GM19395 (cell line): Measurements from ENCODE around the gene E4F1.
"Not testable (repeated sequence)": the region's sequence is repeated elsewhere in the genome, so short reads cannot be mapped to it uniquely, and the experiment has no call there.

Source experiments
- ATAC-seq: cut with Tn5 transposase; IDR thresholded peaks from one replicate; pipeline ENCODE4 v1.9.1; 2021; ENCODE audit warnings: mild to moderate bottlenecking, moderate library complexity; ENCODE audit not compliant: unreplicated experiment

E4F1 gene

DNA sequence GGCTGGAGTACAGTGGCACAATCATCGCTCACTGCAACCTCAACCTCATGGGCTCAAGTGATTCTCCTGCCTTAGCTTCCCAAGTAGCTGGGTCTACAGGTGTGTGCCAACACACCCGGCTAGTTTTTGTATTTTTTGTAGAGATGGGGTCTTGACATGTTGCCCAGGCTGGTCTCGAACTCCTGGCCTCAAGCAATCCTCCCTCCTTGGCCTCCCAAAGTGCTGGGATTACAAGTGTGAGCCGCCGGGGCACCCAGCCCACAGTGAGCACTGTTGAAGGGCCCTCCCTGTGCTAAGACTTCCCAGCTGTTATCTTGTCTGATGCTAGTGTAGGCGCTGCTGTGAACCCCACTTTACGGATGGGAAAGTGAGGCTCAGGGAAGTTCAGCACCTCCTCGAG lies 35.0 kb upstream of the E4F1 start:
- no peak for ATAC-seq

DNA sequence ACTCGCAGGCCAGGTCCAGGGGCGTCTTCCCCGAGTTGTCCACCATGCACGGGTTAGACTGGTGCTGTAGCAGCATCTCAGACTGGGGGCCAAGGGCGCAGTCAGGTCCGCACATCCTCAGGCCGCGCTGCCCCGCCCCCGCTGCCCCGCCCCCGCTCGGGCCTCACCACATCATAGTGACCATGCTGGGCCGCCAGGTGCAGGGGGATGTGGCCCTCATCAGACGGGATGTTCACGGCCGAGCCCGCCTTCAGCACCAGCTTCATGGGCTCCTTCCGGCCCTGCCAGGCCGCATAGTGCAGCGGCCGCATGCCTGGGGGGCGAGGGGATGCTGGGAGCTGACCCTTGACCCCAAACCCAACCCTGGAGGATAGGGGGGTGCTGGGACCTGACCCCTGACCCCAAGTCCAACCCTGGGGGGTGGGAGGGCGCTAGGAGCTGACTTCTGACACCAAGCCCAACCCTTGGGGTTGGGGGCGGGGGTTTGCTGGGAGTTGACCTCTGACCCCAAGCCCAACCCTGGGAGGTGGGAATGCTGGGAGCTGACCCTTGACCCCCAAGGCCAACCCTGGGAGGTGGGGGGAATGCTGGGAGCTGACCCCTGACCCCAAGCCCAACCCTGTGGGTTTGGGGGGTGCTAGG lies 34.0 kb upstream of the E4F1 start:
- ATAC-seq: no peak

DNA sequence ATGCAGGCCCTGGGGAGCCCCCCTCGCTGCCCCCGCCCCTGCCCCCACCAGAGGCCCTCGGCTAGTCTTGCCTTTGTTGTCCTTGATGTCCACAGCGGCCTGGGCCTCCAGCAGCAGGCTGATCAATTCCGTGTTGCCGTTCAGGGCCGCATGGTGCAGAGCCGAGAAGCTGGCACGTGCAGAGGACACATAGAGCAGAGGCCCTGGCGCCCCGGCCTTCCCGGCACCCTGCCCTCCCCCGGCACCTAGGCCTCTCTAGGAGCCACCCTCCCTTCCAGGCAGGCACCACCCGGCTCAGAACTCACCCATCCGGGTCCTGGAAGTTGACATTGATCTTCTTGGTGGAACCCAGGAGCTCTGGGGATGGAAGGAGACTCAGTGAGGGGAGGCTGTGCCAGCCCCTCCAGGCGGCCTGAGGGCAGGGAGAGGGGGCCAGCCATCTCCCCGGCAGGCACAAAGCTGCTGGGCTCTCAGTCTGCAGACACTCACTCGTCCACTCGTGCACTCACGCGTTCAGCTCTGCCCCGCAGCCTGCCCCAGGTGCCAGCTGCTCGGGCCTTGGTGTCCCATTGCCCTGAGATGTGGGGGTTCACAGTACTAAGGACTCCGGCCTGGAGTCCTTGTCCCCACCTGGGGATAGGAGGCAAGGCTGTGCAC lies 33.3 kb upstream of the E4F1 start:
- no peak for ATAC-seq

DNA sequence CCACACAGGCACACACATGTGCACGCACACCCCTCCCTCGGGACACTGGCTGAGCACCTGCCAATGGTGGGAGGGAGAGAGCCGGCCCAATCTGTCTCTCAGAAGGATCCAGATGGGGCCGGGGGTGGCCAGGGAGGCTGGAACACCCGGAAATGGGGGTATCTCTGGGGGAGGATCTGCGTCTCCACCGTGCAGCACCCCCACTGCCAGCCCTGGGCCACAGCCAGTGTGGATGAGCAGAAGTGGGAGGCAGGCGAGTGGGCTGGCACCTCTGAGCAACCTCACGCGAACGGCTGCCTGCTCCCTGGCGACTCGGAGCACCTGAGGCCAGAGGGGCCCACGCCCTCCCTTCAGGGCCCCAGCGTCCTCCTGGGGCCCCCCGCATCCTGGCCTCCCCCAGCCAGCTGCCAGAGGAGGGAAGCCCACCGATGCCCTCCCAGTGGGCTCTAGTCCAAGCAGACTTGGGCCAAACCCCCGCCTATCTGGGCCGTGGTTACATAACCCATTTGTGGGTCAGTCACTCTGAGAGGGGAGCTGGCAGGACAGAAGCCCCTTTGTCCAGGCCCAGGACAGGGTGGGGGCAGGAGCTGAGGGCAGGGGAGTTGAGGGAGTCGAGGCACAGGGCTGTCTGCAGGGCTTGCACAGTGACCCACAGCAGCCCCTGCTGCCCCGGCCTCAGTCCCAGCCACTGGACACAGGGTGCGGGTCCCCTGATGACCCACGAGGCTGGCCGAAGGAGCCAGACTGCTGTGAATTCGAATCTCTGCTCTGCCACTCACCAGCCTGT lies 32.5 kb upstream of the E4F1 start:
- no peak for ATAC-seq

DNA sequence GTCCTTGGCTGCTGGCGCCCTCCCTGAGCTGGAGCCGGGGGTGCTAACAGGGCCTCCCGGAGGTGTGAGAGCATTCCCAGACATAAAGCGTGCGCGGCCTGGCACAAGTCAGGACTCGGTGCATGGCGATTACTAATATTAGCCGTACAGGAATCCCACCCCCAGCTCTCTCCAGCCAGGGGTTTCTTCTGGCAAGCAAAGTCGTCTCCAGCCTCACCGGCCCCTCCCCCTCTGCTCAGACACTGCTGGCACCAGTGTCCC lies 32.0 kb upstream of the E4F1 start:
- no peak for ATAC-seq

DNA sequence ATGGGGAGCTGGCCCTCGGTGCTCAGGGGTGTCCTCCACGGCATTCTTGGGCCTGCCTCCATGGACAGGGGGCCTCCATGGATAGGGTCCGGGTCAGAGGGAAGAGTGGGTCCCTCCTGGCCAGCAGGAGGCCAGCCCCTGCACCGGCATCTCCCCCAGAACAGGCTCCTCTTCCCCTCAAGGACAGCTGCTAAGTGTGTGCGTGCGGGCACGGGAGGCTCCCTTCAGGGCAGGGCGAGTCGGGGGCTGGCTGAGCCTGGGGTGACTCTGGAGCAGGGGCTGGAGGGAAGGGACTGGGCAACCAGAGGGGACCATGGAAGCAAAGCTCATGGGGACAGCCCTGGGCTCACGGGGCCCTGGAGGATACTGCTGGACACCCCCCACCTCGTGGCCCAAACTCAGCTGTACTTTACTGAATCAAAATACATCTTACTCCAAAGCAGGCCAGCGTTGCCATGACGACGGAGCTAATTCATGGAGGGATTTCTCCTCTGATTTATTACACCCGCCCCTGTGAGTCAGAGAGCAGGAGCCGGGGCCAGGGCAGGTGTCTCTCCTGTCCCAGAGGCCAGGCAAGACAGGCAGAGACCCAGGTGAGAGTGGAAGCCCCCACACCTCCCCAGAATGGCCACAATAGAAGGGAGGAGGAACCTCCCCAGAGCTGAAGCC lies 29.1 kb upstream of the E4F1 start:
- no peak for ATAC-seq

DNA sequence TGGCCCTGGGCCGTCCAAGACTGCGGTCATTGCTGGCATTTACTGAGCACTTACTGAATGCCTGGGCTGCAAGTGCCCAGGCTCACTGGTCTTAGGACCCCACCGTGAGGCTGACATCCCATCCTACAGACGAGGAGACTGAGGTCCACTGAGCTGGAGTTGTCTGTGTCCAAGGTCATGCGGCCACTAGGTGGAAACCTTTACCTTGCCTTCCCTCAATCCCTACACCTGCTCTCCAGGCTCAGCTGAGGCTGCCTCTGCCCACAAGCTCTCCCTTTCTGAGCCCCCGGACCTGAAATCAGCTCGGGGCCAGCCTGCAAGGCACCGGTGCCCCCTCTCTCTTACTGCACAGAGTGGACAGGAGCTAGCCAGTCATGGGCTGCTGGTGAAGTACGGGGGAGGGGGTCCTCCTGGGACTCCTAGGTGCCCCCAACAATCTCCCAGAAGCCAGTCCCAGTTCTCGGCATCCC lies 28.5 kb upstream of the E4F1 start:
- no peak for ATAC-seq

DNA sequence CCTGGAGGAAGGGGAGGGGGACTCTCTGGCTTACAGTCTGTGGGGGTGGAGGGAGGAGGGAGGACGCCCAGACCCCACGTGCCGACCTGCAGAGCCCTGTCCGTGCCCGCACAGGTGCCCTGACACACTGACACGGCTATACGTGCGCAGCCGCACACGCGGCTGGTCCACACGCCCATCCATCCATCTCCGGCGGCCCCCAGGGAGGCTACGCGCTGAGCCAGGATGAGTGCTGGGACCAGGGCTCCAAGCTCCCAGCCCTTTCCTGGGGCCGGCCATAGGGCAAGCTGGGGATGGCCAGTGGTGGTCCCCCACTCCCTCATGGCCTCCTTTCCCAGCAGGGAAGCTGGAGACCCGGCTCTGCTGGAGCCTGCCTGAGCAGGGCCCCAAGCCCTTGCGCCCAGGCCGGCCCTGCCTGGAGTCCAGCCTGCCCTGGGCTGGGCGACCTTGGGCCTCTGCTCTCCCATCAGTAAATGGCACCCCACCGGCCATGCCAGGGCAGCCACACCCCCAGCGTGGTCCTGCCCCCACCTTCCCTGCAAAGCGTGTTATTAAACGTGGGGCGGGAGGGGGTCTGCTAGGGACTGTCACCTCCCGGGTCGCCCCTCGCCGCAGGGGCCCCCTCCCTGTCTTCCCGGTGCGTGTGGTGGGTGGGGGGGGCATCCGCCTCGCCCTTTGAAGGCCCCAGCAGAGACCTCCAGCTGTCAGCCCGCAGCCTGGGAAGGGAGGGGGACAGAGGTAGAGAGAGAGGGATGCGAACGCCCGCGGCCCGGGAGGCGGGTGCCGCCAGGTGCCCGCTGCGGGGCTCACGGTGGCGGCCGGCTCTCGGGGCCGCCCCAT lies 27.8 kb upstream of the E4F1 start:
- no peak for ATAC-seq

DNA sequence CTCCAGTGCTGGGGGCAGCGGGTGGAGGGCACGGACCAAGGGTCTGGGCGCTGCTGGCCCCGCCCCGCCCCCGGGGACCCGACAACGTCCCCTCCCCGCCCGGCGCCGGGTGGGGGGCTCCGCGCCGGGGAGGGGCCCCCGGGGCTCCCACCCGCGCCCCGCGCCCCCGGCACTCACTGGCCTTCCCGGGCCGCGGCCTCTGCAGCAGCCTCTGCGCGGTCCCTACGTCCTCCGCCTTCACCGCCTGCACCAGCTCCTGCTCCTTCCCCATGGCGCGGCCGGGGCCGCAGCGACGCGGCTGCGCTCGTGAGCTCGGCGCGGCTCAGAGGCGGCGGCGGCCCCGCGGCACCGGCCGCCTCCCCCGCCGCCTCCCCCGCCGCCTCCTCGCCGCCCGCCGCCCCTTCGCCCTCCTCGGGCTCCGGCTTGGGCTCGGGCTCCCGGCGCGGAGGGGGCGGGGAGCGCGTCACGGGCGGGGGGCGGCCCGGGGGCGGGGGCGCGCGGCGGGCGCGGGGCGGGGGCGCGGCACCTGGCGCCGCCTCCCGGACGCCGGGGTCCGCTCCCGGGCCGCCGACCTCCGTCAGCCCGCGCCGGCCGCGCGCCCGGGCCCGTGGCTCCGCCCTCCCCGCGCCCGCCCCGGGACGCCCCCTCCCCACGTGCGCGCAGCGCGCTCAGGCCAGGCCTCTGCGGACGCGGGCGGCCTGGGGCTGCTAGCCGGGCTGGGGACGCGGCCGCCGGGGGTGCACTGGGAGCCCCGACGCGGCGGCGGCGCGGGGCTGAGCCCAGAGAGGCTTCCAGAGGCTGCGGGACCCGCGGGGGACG lies 27.0 kb upstream of the E4F1 start, which contains the start of gene CASKIN1:
CASKIN1 (minus strand) TSS at position 444 of the 819 bp plus-strand sequence; CDS start at position 271, 173 bp downstream.
- ATAC-seq: no peak

DNA sequence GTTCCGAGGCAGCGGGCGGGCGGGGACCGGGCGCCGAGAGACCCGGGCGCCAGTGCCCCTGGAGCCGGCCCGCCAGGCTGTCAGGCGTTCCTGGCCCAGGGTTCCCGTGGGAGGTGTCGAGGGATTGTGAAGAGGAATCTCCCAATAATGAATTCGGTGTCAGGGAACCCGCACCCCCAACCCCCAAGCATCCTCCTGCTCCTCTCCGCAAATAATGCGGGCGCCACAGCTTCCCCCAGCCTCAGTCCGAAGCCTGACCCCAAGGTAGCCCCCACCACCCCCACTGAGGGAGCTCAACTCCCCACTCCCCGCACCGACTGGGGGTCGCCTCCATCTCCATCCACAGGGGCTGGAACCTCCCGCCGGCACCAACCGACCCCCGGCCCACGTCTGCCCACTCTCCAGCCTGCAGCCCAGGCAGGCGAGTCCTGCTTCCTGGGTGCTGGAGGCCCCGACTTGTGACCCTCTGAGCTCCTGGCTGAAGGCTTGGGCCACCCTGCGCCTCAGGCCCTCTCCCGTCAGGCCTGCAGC lies 26.3 kb upstream of the E4F1 start:
- ATAC-seq: no peak

DNA sequence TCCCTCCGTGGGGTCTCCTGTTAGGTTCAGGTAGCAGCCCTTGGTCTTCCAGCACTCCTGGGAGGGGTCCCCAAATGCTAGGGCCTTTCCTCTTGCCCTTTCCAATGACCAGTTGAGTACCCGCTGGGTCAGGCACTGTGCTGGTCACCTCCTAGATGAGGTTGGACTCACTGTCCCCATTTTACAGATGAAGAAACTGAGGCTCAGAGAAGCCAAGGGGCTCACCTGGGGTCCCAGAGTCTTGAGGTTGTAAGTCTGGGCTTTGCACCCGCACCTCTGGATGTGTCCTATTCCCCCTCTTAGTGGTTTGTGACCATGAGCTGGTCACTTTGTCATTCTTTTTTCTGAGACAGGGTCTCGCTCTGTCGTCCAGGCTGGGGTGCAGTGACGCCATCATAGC lies 25.6 kb upstream of the E4F1 start:
- ATAC-seq: no peak

DNA sequence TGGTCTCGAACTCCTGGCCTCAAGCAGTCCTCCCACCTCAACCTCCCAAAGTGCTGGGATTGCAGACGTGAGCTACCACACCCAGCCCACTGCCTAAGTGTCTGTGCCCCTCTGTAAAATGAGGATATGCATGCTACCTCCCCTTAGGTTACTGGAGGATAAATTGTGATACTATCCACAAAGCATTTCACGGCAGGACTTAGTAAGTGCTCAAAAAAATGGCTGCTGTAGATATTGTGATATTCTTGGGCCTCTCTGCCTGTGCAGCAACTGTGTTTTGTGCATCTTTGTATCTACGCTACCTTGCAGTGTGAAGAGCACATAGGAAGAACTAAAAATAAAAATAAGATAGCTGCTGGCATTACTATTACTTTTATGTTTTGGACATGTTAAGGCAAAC lies 25.1 kb upstream of the E4F1 start:
- ATAC-seq: no peak

DNA sequence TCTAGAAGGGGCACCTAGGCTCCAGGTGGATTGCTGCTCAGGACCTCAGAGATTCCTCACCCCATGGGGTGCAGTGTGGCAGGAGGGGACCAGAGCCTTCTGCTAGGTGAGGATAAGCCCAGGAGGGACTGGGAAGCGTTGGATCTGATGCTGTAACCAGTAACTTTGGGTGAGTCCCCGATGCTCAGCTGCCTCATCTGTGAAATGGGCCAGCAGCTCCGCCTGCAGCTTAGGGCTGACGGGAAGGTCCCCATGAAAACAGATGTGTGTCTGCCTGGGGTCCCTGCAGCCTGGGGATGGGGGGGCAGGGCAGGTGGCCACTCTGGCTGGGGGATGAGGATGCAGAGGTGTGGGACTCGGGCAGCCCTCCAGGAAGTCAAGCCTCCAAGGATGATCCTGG lies 24.3 kb upstream of the E4F1 start:
- ATAC-seq: no peak

DNA sequence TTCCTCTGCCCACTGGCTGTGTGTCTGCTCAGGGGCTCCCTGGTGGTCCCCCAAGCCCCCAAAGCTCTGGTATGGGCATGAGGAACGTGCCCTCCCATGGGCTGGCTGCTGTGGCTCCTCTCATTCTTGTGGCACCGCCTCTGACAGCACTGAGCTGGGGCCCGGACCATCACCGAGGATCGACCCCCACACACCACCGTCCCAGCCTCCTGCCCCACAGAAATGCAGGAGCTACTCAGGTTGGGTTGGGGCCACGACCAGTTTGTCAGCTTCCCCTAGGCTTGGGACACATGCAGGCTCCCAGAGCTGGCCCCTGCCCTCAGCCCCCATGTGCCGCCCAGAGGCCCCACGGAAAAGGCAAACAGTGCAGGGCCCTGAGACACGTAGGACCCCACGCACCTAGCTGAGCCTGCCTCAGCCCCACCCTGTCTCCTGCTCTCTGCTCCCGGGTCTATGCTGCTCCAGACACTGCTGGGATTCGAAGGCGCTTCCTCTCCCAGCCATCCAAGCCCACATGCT lies 23.7 kb upstream of the E4F1 start:
- ATAC-seq: no peak

DNA sequence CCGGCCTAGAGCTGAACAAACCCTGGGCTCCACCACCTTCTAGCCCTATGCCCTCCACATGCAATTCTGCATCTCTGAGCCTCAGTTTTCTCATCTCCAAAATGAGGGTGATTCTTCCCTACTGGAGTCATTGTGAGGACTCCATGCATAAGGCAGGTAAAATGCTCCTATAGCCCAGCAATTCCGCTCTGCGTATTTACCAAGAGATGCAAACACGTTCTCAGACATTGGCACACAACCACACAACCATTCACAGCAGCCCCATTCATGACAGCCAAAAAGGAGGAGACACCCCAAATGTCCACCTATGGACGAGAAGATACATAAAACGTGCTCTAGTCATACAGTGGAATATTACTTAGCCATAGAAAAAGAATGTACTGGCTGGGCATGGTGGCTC lies 23.1 kb upstream of the E4F1 start:
- ATAC-seq: no peak

DNA sequence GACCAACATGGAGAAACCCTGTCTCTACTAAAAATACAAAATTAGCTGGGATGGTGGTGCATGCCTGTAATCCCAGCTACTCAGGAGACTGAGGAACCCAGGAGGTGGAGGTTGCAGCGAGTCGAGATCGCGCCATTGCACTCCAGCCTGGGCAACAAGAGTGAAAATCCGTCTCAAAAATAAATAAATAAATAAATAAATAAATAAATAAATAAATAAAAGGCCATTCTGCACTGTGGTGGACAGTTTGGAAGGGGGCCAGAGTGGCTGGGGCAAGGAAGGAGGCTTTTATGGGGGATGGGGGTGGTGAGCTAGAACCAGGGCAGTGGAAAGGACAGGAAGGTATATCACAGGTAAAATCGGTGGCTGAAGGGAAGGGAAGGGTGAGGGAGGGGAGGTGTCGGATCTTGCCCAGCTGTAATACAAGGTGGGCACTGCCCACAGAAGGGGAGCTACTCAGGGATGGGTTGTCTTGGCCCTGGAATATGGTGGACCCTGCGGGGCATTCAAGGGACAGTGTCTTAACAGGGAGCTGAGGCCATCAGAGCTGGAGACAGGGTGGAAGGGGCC lies 20.2 kb upstream of the E4F1 start:
- not testable (repeated sequence) for ATAC-seq

DNA sequence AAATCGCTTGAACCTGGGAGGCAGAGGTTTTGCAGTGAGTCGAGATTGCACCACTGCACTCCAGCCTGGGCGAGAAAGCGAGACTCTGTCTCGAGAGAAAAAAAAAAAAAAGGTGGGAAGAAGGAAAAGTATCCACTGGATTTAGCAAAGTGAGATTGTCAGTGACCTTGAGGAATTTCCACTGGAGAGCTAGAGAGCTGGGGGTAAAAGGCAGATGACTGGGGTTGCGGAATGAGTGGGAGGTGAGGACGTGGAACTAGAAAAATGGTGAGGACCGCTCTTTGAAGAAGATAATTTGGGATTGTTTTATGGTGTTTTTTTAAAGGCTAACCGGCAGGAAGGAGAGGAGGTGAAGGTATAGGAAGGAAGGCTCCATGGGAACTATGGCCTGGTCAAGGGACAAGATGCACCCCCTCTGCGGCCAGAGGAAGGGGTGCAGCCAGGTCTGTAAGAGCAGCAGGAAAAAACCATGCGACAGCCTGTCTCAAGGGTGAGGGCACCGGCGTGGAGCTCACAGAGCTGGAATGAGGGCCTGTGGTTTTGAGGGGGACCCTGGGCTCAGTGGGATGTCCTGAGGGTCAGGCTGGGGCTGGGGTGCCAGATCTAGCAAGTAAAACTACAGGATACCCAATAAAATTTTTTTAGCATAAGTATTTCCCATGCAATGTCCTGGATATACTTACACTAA lies 18.8 kb upstream of the E4F1 start:
- no peak for ATAC-seq
